A673 (cell line): ENCODE results near the gene C14orf132. TPM values are rescaled to one million over a fixed set of nuclear protein-coding genes. Genes with fewer than 3 reads are reported as not detected.

Source experiments
- BruUV-seq: library from RNA; stranded (reverse); fragments of 400-500 nt; replicated peaks from 2 replicates; lab custom pipeline; 2021; lab: Mats Ljungman, UMichigan
- CTCF ChIA-PET: fragments of 300-600 bp; sonication (Branson Sonifier 250); formaldehyde crosslinking; loops from one replicate; lab custom pipeline; 2022; ENCODE audit warnings: antibody characterized with exemption; lab: Charles Lee
- POLR2A ChIA-PET: fragments of 300-600 bp; sonication (Branson Sonifier 250); formaldehyde crosslinking; loops from one replicate; lab custom pipeline; 2022; ENCODE audit warnings: antibody characterized with exemption; ENCODE audit not compliant: low non-redundant PET; lab: Charles Lee
- DNase-seq: peaks from one replicate; pipeline ENCODE4 v3.0.0-alpha.2; 2015; ENCODE audit warnings: low spot score
- H3K27ac ChIP-seq: fragments of 200-600 bp; sonication (generic); 2 replicates; pipeline ENCODE4 v1.5.1; 2016; ENCODE audit warnings: mixed run types, low read depth, mild to moderate bottlenecking, mixed read lengths, antibody characterized with exemption, low read length; ENCODE audit not compliant: poor library complexity, severe bottlenecking
- H3K27me3 ChIP-seq: fragments of 200-600 bp; sonication (generic); replicated peaks from 2 replicates; pipeline ENCODE4 v1.6.1; 2017; ENCODE audit warnings: mixed run types, low read depth, mild to moderate bottlenecking, mixed read lengths, antibody characterized with exemption, low read length; ENCODE audit not compliant: insufficient read depth, poor library complexity
- H3K36me3 ChIP-seq: fragments of 200-600 bp; sonication (generic); 2 replicates; pipeline ENCODE4 v1.6.1; 2016; ENCODE audit warnings: mixed run types, mild to moderate bottlenecking, mixed read lengths, antibody characterized with exemption, low read length; ENCODE audit not compliant: insufficient read depth, poor library complexity, severe bottlenecking
- H3K4me1 ChIP-seq: fragments of 200-600 bp; sonication (generic); 2 replicates; pipeline ENCODE4 v1.6.1; 2017; ENCODE audit warnings: mixed run types, mild to moderate bottlenecking, mixed read lengths, antibody characterized with exemption, low read length; ENCODE audit not compliant: insufficient read depth, poor library complexity, severe bottlenecking
- H3K4me3 ChIP-seq: fragments of 200-600 bp; sonication (generic); 2 replicates; pipeline ENCODE4 v1.5.1; 2016; ENCODE audit warnings: low read depth, mixed run types, mild to moderate bottlenecking, mixed read lengths, low read length; ENCODE audit not compliant: poor library complexity, severe bottlenecking
- H3K9me3 ChIP-seq: fragments of 200-600 bp; sonication (generic); 2 replicates; pipeline ENCODE4 v1.6.1; 2016; ENCODE audit warnings: mixed run types, low read depth, mild to moderate bottlenecking, mixed read lengths, antibody characterized with exemption, low read length; ENCODE audit not compliant: poor library complexity, severe bottlenecking
- EZH2 ChIP-seq: fragments of 200-600 bp; sonication (generic); IDR thresholded peaks from 2 replicates; pipeline ENCODE4 v1.6.1; 2017; ENCODE audit warnings: borderline replicate concordance, low read depth, mild to moderate bottlenecking, mixed read lengths, antibody characterized with exemption, low read length; ENCODE audit not compliant: poor library complexity, severe bottlenecking
- intact Hi-C: fragments of 100-400 bp; cut with micrococcal nuclease; formaldehyde crosslinking; loops from one replicate; pipeline ENCODE4 v1.10.0; 2022; ENCODE audit not compliant: unreplicated experiment
- total RNA-seq: library from RNA; stranded (reverse); gene quantifications from 2 replicates; pipeline ENCODE4 v1.2.3, GENCODE V29; 2021
- TF ChIP-seq, protein P1 (sequence below): fragments of 300-800, 200-600 bp; sonication (generic); conservative IDR thresholded peaks from 2 replicates; pipeline ENCODE4 v1.5.1; 2017; ENCODE audit warnings: low read depth, mild to moderate bottlenecking, antibody characterized with exemption, low read length, moderate library complexity, mixed read lengths

C14orf132 gene
- total RNA-seq, 1 experiment from 2014 or later, result 8.3 TPM

DNA sequence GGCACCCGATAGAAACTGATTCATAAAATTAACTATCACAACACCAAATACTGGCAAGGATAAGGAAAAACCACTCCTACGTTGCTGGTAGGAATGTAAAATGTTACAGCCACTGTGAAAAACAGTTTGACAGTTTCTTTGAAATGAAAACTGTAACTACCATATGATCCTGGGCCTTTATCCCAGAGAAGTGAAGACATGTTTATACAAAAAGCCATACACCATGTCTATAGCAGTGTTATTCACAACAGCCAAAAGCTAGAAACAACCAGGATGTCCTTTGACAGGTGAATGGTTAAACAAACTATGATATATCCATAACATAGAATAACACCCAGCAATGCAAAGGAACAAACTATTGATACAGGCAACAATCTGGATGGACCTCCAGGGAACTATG, 3.7 kb upstream of the C14orf132 start:
- Histone ChIP-seq H3K9me3 (no peaks in the 10 kb centered on the region), H3K4me3 (no peak overlapping the region), H3K4me1 (no peaks in the 10 kb centered on the region), H3K36me3 (no peaks in the 10 kb centered on the region), H3K27me3 (no peaks in the 10 kb centered on the region), H3K27ac (no peak overlapping the region)
- DNase-seq, result no peak
- ChIA-PET CTCF (no interaction called here), POLR2A (no interaction called here)
- intact Hi-C loops, result no loop called here
- TF ChIP-seq EZH2, result no peak
- TF ChIP-seq, protein P1, sequence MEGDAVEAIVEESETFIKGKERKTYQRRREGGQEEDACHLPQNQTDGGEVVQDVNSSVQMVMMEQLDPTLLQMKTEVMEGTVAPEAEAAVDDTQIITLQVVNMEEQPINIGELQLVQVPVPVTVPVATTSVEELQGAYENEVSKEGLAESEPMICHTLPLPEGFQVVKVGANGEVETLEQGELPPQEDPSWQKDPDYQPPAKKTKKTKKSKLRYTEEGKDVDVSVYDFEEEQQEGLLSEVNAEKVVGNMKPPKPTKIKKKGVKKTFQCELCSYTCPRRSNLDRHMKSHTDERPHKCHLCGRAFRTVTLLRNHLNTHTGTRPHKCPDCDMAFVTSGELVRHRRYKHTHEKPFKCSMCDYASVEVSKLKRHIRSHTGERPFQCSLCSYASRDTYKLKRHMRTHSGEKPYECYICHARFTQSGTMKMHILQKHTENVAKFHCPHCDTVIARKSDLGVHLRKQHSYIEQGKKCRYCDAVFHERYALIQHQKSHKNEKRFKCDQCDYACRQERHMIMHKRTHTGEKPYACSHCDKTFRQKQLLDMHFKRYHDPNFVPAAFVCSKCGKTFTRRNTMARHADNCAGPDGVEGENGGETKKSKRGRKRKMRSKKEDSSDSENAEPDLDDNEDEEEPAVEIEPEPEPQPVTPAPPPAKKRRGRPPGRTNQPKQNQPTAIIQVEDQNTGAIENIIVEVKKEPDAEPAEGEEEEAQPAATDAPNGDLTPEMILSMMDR, result no peak
- BruUV-seq, result no TSS peak

DNA sequence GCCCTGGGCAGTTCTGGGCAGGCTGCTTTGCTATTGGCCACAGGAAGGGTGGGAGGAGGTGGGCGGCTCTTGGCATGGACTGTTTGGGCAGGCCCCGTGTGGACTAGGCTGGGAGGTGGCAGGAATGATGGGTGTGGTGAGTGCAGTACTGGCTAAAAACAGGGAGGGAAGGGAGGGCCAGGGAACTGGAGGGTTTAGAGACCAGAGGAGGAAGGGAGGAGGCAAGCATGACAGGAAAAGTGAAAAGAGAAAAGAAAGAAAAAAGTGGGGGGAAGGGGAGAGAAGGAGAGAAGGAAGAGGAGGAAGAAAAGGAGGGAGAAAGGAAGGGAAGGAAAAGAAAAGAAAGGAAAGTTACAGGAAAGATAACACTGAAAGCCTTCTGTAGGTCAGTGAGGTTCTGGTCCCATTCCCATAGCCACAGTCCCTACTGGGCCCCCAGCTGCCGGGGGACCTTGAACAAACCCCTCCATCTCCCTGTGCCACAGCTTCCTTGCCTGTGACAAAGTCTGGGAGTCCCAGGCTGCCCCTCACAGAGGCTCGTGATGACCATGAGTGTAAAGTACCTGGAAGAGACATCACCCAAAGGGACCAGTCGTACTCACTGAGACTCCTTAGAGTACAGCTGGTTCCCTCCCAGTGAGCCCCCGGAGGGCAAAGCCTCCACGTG, 1.1 kb upstream of the C14orf132 start:
- Histone ChIP-seq H3K27me3 (no peaks in the 10 kb centered on the region), H3K27ac (no peak overlapping the region), H3K4me3 (no peak overlapping the region), H3K9me3 (no peaks in the 10 kb centered on the region), H3K4me1 (no peaks in the 10 kb centered on the region), H3K36me3 (no peaks in the 10 kb centered on the region)
- TF ChIP-seq, protein P1, result no peak
- TF ChIP-seq EZH2, result no peak
- DNase-seq, result peak; percentile 24
- intact Hi-C loops, result no loop called here
- BruUV-seq, result no TSS peak
- CTCF ChIA-PET, result interaction anchor here (0.5 kb wide), 1 partner anchor 11 kb away, joined by 3 read pairs; no protein-coding TSS in a partner anchor
- POLR2A ChIA-PET, result no interaction called here

DNA sequence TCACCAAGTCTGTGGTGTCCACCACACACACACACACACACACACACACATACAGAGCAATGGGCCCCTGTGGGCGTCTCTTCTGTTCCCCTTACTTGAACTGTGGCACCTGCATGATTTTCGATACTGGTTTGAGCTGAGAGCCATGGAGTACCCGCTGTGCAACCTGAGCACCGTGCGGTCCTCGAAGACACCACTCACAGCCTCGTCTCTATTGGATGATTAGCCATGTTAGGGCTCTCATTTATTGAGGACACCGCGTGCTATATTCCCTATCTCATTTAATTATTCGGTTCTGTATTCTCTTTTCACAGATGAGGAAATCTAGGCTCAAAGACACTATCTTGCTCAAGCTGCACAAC, 623 bp upstream of the C14orf132 start:
- Histone ChIP-seq H3K27me3 (no peaks in the 10 kb centered on the region), H3K27ac (no peak overlapping the region), H3K4me3 (peak overlapping the region; percentile 80), H3K4me1 (no peaks in the 10 kb centered on the region), H3K9me3 (no peaks in the 10 kb centered on the region), H3K36me3 (no peaks in the 10 kb centered on the region)
- ChIA-PET POLR2A (interaction anchor here (0.5 kb wide), 2 partner anchors 252 to 314 kb away, joined by 3 to 4 read pairs; no protein-coding TSS in a partner anchor), CTCF (interaction anchor here (0.5 kb wide), 1 partner anchor 11 kb away, joined by 3 read pairs; no protein-coding TSS in a partner anchor)
- no TSS peak for BruUV-seq
- intact Hi-C loops, result no loop called here
- DNase-seq, result peak; percentile 6
- no peak for TF ChIP-seq EZH2
- TF ChIP-seq, protein P1, result no peak
